PFSK-1 (cell line): ENCODE data around the gene ONECUT2.

Experiments used
- FOXP2 ChIP-seq: optimal IDR thresholded peaks from 2 replicates; pipeline ENCODE3; 2011; ENCODE audit warnings: borderline replicate concordance, control low read depth, inconsistent platforms; ENCODE audit not compliant: insufficient read depth; ENCODE audit errors: extremely low read length, extremely low read depth
- POLR2AphosphoS5 ChIP-seq: IDR thresholded peaks from 2 replicates; pipeline ENCODE4 v1.6.1; 2012; ENCODE audit warnings: low read depth, mild to moderate bottlenecking, control low read depth, low read length, moderate library complexity
- SIN3A ChIP-seq: IDR thresholded peaks from 2 replicates; pipeline ENCODE4 v1.6.1; 2012; ENCODE audit warnings: mild to moderate bottlenecking, low read length, moderate library complexity, borderline replicate concordance; ENCODE audit not compliant: insufficient read depth
- TAF1 ChIP-seq: IDR thresholded peaks from 2 replicates; pipeline ENCODE4 v1.6.1; 2012; ENCODE audit warnings: low read length, control low read depth, borderline replicate concordance; ENCODE audit not compliant: insufficient read depth
- TF ChIP-seq, protein P1 (sequence below), 2 experiments: IDR thresholded peaks; 2 replicates each; pipeline versions ENCODE4 v1.6.1 to v1.8.0; 2011 to 2012; ENCODE audit warnings: low read depth in 2 of 2, low read length in 2 of 2, control low read depth in 1 of 2, inconsistent platforms in 1 of 2, mild to moderate bottlenecking in 1 of 2, moderate library complexity in 1 of 2; ENCODE audit not compliant: insufficient read depth in 1 of 2

DNA sequence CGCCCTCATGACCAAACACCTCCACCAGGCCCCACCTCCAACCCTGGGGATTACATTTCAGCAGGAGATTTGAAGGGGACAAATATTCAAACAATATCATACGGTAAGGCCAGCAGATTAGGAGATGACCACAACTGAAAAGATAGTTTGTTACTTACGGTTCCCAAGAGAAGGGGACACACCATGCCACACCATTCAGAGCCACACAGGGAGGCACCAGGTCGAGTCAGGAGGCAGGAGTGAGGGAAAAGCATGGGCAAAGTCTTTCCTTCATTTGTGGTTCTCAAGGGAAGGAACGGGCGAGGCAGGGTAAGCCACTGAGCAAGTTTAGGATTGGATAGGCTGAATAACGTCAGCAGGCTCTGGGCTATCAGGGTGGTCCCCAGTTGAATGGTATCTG, 94.0 kb downstream of the ONECUT2 start:
- no peak for TF ChIP-seq POLR2AphosphoS5
- TF ChIP-seq TAF1 = no peak
- TF ChIP-seq, protein P1, sequence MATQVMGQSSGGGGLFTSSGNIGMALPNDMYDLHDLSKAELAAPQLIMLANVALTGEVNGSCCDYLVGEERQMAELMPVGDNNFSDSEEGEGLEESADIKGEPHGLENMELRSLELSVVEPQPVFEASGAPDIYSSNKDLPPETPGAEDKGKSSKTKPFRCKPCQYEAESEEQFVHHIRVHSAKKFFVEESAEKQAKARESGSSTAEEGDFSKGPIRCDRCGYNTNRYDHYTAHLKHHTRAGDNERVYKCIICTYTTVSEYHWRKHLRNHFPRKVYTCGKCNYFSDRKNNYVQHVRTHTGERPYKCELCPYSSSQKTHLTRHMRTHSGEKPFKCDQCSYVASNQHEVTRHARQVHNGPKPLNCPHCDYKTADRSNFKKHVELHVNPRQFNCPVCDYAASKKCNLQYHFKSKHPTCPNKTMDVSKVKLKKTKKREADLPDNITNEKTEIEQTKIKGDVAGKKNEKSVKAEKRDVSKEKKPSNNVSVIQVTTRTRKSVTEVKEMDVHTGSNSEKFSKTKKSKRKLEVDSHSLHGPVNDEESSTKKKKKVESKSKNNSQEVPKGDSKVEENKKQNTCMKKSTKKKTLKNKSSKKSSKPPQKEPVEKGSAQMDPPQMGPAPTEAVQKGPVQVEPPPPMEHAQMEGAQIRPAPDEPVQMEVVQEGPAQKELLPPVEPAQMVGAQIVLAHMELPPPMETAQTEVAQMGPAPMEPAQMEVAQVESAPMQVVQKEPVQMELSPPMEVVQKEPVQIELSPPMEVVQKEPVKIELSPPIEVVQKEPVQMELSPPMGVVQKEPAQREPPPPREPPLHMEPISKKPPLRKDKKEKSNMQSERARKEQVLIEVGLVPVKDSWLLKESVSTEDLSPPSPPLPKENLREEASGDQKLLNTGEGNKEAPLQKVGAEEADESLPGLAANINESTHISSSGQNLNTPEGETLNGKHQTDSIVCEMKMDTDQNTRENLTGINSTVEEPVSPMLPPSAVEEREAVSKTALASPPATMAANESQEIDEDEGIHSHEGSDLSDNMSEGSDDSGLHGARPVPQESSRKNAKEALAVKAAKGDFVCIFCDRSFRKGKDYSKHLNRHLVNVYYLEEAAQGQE (IDR thresholded peaks at IDR 0.05; ENCODE audit: insufficient read depth in 1 of 2, low read depth in 2 of 2, low read length in 2 of 2) = no peak
- no peak for TF ChIP-seq SIN3A
- TF ChIP-seq FOXP2 = no peak
